ENCODE results near the gene ABR. TPM values are rescaled to one million over a fixed set of nuclear protein-coding genes. Genes with fewer than 3 reads are reported as not detected.

ABR gene
- total RNA-seq, 1 experiment from 2014 or later: 172 TPM

DNA sequence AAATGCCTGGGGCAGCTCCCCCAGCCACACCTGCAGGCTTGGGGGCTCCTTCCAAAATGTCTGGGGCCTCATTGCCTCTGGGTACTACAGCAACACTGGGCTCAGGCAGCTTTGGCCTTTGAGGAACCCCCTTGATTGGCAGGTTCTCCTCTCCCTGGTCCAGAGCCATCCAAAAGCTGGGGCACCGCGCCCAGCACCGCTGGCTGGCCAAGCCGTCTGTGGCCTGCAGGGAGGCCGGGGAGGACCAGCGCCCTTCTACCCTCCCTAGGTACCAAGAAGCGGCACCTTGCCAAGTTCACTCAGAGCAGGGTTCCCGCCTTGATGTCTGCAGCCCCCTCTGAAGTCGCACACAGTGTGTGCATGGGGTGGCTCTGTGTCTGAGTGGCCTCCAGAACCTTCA is 152.7 kb downstream of the ABR start:
- DNase-seq (ENCODE audit: low read depth, low spot score) (no peak), ATAC-seq (no peak)
- Histone ChIP-seq H3K27me3 (ENCODE audit: control insufficient read depth, insufficient read depth, low read length) (no peaks in the 10 kb centered on the region), H3K4me3 (ENCODE audit: low read depth in 2 of 2, low read length in 2 of 2) (no peak overlapping the region), H3K27ac (ENCODE audit: low read length) (no peak overlapping the region), H3K36me3 (ENCODE audit: control insufficient read depth, insufficient read depth, low read length) (no peaks in the 10 kb centered on the region), H3K4me1 (ENCODE audit: control insufficient read depth, insufficient read depth, low read length) (no peaks in the 10 kb centered on the region), H3K9me3 (ENCODE audit: control insufficient read depth, insufficient read depth, low read depth, low read length) (no peaks in the 10 kb centered on the region)
- CTCF ChIA-PET: no interaction called here
- no TSS peak for BruUV-seq (replicated peaks)
- TF ChIP-seq TCF7L2 (IDR thresholded peaks at IDR 0.05; ENCODE audit: low read depth, low read length): no peak
- no peak for TF ChIP-seq CTCF (IDR thresholded peaks at IDR 0.05)
- no peak for TF ChIP-seq POLR2AphosphoS5 (IDR thresholded peaks at IDR 0.05; ENCODE audit: low read depth, low read length)
- TF ChIP-seq REST (IDR thresholded peaks at IDR 0.05; ENCODE audit: insufficient read depth in 1 of 2, low read depth in 2 of 2, low read length in 1 of 2): no peak
- TF ChIP-seq SIN3A (IDR thresholded peaks at IDR 0.05; ENCODE audit: borderline replicate concordance, insufficient read depth, low read depth, low read length): no peak
- POLR2A ChIA-PET: no interaction called here
- in situ Hi-C loops (cut with HindIII; ENCODE audit: low pct_unique_long_range_greater_than_20kb, low sequenced_read_pairs) (no loop called here), intact Hi-C loops (cut with micrococcal nuclease; ENCODE audit: unreplicated experiment) (no loop called here)

- H3K9me3 ChIP-seq (ENCODE audit: control insufficient read depth, insufficient read depth, low read depth, low read length): no peaks in the 10 kb centered on the region
- intact Hi-C loops (cut with micrococcal nuclease; ENCODE audit: unreplicated experiment): no loop called here
- H3K36me3 ChIP-seq (ENCODE audit: control insufficient read depth, insufficient read depth, low read length): no peaks in the 10 kb centered on the region
- no peaks in the 10 kb centered on the region for H3K4me1 ChIP-seq (ENCODE audit: control insufficient read depth, insufficient read depth, low read length)
- CTCF ChIA-PET: no interaction called here
- H3K4me3 ChIP-seq (ENCODE audit: low read depth in 2 of 2, low read length in 2 of 2): no peak overlapping the region
- ATAC-seq (no peak), DNase-seq (ENCODE audit: low read depth, low spot score) (no peak)
- no TSS peak for BruUV-seq (replicated peaks)
- H3K27me3 ChIP-seq (ENCODE audit: control insufficient read depth, insufficient read depth, low read length): no peaks in the 10 kb centered on the region
- TF ChIP-seq SIN3A (IDR thresholded peaks at IDR 0.05; ENCODE audit: borderline replicate concordance, insufficient read depth, low read depth, low read length) (no peak), REST (IDR thresholded peaks at IDR 0.05; ENCODE audit: insufficient read depth in 1 of 2, low read depth in 2 of 2, low read length in 1 of 2) (no peak), CTCF (IDR thresholded peaks at IDR 0.05) (no peak), POLR2AphosphoS5 (IDR thresholded peaks at IDR 0.05; ENCODE audit: low read depth, low read length) (no peak), TCF7L2 (IDR thresholded peaks at IDR 0.05; ENCODE audit: low read depth, low read length) (no peak)
- in situ Hi-C loops (cut with HindIII; ENCODE audit: low pct_unique_long_range_greater_than_20kb, low sequenced_read_pairs): no loop called here
- POLR2A ChIA-PET: no interaction called here
- H3K27ac ChIP-seq (ENCODE audit: low read length): no peak overlapping the region
Measured at GRCh38 chr17:1026599-1026975, 153.2 kb downstream of the ABR start.
